HepG2 (cell line): ENCODE data around the gene IKZF4. TPM values are rescaled to one million over a fixed set of nuclear protein-coding genes. Genes with fewer than 3 reads are reported as not detected.

Experiments used
- AKAP8 ChIP-seq: sonication (generic); formaldehyde crosslinking; IDR thresholded peaks from 2 replicates; pipeline ENCODE4 v1.5.1; 2020; ENCODE audit warnings: mild to moderate bottlenecking, missing genetic modification reagents
- ARHGAP35 ChIP-seq: sonication (generic); formaldehyde crosslinking; IDR thresholded peaks from 2 replicates; pipeline ENCODE4 v1.9.0; 2022; ENCODE audit warnings: mild to moderate bottlenecking, inconsistent platforms, moderate library complexity, missing genetic modification reagents, borderline replicate concordance
- ARNT2 ChIP-seq: sonication (generic); formaldehyde crosslinking; IDR thresholded peaks from 2 replicates; pipeline ENCODE4 v1.8.0; 2022; ENCODE audit warnings: mild to moderate bottlenecking, low read depth, missing genetic modification reagents, moderate library complexity
- CBX5 ChIP-seq: sonication (generic); formaldehyde crosslinking; IDR thresholded peaks from 2 replicates; pipeline ENCODE4 v1.4.0; 2020; ENCODE audit warnings: missing genetic modification reagents, borderline replicate concordance
- FOXC1 ChIP-seq: sonication (generic); formaldehyde crosslinking; IDR thresholded peaks from 2 replicates; pipeline ENCODE4 v1.8.0; 2022; ENCODE audit warnings: mild to moderate bottlenecking, missing genetic modification reagents, borderline replicate concordance
- FOXK1 ChIP-seq: sonication (generic); formaldehyde crosslinking; IDR thresholded peaks from 2 replicates; pipeline ENCODE4 v1.4.0; 2020; ENCODE audit warnings: low read depth, missing genetic modification reagents, borderline replicate concordance
- GLI4 ChIP-seq: sonication (generic); formaldehyde crosslinking; IDR thresholded peaks from 2 replicates; pipeline ENCODE4 v1.5.1; 2020; ENCODE audit warnings: missing genetic modification reagents, mild to moderate bottlenecking, moderate library complexity, borderline replicate concordance
- HDAC2 ChIP-seq: sonication (generic); formaldehyde crosslinking; IDR thresholded peaks from 2 replicates; pipeline ENCODE4 v1.4.0; 2020; ENCODE audit warnings: missing genetic modification reagents
- HMG20A ChIP-seq: IDR thresholded peaks from 2 replicates; pipeline ENCODE4 v1.6.1; 2016; ENCODE audit warnings: borderline replicate concordance
- MXI1 ChIP-seq: IDR thresholded peaks from 3 replicates; pipeline ENCODE4 v1.6.1; 2012; ENCODE audit warnings: low read depth, low read length, inconsistent platforms, borderline replicate concordance
- NCOA2 ChIP-seq: sonication (generic); formaldehyde crosslinking; IDR thresholded peaks from 2 replicates; pipeline ENCODE4 v1.8.0; 2022; ENCODE audit warnings: inconsistent platforms
- NONO ChIP-seq, 2 experiments: fragments of 450-650 bp in 1 of 2; sonication (generic) in 1 of 2; formaldehyde crosslinking in 1 of 2; IDR thresholded peaks in 1 of 2; conservative IDR thresholded peaks in 1 of 2; 2 replicates each; pipeline versions ENCODE4 v1.6.1 to v1.8.0; 2017 to 2022; ENCODE audit warnings: mild to moderate bottlenecking in 1 of 2, missing genetic modification reagents in 1 of 2, moderate library complexity in 1 of 2
- PHF8 ChIP-seq: sonication (generic); formaldehyde crosslinking; IDR thresholded peaks from 2 replicates; pipeline ENCODE4 v1.5.0; 2020; ENCODE audit warnings: missing genetic modification reagents
- RBM22 ChIP-seq: fragments of 200-400 bp; formaldehyde crosslinking; optimal IDR thresholded peaks from 2 replicates; pipeline ENCODE3; 2017; ENCODE audit warnings: mild to moderate bottlenecking, low read length, moderate library complexity
- SOX13 ChIP-seq, 3 experiments: fragments of 450-650 bp in 1 of 3; sonication (generic) in 1 of 3; formaldehyde crosslinking in 1 of 3; IDR thresholded peaks in 2 of 3; conservative IDR thresholded peaks in 1 of 3; 2 replicates each; pipeline versions ENCODE4 v1.5.0 to v1.6.1; 2016 to 2020; ENCODE audit warnings: antibody characterized with exemption in 1 of 3, mild to moderate bottlenecking in 1 of 3, missing compliant biosample characterization in 1 of 3, missing genetic modification reagents in 1 of 3, moderate library complexity in 1 of 3
- ZNF30 ChIP-seq: sonication (generic); formaldehyde crosslinking; IDR thresholded peaks from 2 replicates; pipeline ENCODE4 v1.5.0; 2020; ENCODE audit warnings: mild to moderate bottlenecking, missing genetic modification reagents
- ZNF569 ChIP-seq: sonication (generic); formaldehyde crosslinking; IDR thresholded peaks from 2 replicates; pipeline ENCODE4 v1.5.0; 2020; ENCODE audit warnings: mild to moderate bottlenecking, missing genetic modification reagents, moderate library complexity, borderline replicate concordance
- ZNF782 ChIP-seq: sonication (generic); formaldehyde crosslinking; IDR thresholded peaks from 2 replicates; pipeline ENCODE4 v1.4.0; 2020; ENCODE audit warnings: missing genetic modification reagents, mild to moderate bottlenecking, borderline replicate concordance
- ZZZ3 ChIP-seq: sonication (generic); formaldehyde crosslinking; IDR thresholded peaks from 2 replicates; pipeline ENCODE4 v1.4.0; 2020; ENCODE audit warnings: missing genetic modification reagents, mild to moderate bottlenecking, borderline replicate concordance
- polyA plus RNA-seq, 8 experiments: library from polyadenylated mRNA; depleted of rRNA in 3 of 8; stranded (reverse) in 7 of 8; unstranded in 1 of 8; fragments of >200 nt; fragmentation: Illumina TruSeq in 4 of 8; extraction: Trizol in 4 of 8; gene quantifications; 2 replicates each; pipeline versions ENCODE4 v1.2.1 to v1.2.3, GENCODE V29; 2011 to 2016; ENCODE audit warnings: low read depth in 4 of 8, missing spikeins in 1 of 8, mixed read lengths in 1 of 8; ENCODE audit not compliant: insufficient read depth in 1 of 8
- total RNA-seq, 5 experiments: library from RNA; depleted of rRNA; stranded (reverse); fragments of >200 nt; fragmentation: Illumina TruSeq; extraction: Trizol; gene quantifications; 2 replicates each; pipeline ENCODE4 v1.2.3, GENCODE V29; 2016; ENCODE audit warnings: low read depth in 1 of 5
- TF ChIP-seq, protein P1 (sequence below): sonication (generic); formaldehyde crosslinking; IDR thresholded peaks from 2 replicates; pipeline ENCODE4 v1.4.0; 2020; ENCODE audit warnings: low read depth, missing genetic modification reagents
- TF ChIP-seq, protein P2 (sequence below): sonication (generic); formaldehyde crosslinking; IDR thresholded peaks from 2 replicates; pipeline ENCODE4 v1.4.0; 2020; ENCODE audit warnings: low read depth, mild to moderate bottlenecking, missing genetic modification reagents
- TF ChIP-seq, protein P3 (sequence below): IDR thresholded peaks from 2 replicates; pipeline ENCODE4 v1.6.1; 2016; ENCODE audit warnings: missing genetic modification reagents, missing compliant biosample characterization
- TF ChIP-seq, protein P4 (sequence below): sonication (generic); formaldehyde crosslinking; IDR thresholded peaks from 2 replicates; pipeline ENCODE4 v1.5.0; 2020; ENCODE audit warnings: missing genetic modification reagents

IKZF4 gene
- total and polyA plus RNA-seq, 2 of the 13 experiments (the other 11 are each of a cell fraction or from before 2014, with no cell fraction given): 0.58 to 2.2 TPM

DNA sequence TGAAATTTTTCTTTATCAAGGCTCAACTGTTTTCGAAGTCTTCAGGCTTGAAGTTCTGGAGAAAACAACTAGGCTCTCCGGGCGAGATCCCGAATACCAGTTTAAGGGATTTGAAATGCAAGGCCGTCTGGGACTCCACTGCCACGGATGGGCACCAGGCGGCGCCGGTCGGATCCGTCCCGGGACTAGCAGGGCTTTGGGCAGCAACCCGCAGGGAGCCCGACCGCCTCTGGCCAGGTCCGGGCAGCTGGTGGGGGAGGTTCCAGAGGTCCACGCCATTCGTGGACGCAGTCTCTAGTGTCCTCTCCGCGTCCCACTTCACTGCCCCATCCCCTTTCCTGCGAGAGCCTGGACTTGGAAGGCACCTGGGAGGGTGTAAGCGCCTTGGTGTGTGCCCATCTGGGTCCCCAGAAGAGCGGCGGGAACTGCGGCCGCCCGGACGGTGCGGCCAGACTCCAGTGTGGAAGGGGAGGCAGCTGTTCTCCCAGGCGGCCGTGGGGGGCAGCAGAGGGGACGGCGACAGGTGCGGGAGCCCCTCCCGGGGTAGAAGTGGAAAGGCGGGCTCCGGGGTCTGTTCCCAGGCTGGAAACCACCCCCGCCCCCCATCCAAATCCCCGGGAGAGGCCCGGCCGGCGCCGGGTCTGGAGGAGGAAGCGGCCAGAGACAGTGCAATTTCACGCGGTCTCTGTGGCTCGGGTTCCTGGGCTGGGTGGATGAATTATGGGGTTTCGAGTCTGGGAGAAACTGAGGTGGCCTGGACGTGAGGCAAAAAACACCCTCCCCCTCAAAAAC lies 58.3 kb downstream of the IKZF4 start (continued):
- no peak for TF ChIP-seq ZNF782 (CRISPR knock-in tag)
- TF ChIP-seq SOX13 (IDR thresholded peaks at IDR 0.05): no peak
- TF ChIP-seq SOX13 (CRISPR knock-in tag; conservative IDR thresholded peaks at IDR 0.05 in 1 of 2, IDR thresholded peaks at IDR 0.05 in 1 of 2): peak in 1 of 2 experiments; percentile 46; a peak in 1 of 4 replicates
- TF ChIP-seq GLI4 (CRISPR knock-in tag): no peak
- TF ChIP-seq ARHGAP35 (CRISPR knock-in tag): no peak
- no peak for TF ChIP-seq AKAP8 (CRISPR knock-in tag)
- no peak for TF ChIP-seq ZZZ3 (CRISPR knock-in tag)
- TF ChIP-seq FOXC1 (CRISPR knock-in tag): no peak
- TF ChIP-seq HMG20A (CRISPR knock-in tag): no peak
- TF ChIP-seq, protein P1, sequence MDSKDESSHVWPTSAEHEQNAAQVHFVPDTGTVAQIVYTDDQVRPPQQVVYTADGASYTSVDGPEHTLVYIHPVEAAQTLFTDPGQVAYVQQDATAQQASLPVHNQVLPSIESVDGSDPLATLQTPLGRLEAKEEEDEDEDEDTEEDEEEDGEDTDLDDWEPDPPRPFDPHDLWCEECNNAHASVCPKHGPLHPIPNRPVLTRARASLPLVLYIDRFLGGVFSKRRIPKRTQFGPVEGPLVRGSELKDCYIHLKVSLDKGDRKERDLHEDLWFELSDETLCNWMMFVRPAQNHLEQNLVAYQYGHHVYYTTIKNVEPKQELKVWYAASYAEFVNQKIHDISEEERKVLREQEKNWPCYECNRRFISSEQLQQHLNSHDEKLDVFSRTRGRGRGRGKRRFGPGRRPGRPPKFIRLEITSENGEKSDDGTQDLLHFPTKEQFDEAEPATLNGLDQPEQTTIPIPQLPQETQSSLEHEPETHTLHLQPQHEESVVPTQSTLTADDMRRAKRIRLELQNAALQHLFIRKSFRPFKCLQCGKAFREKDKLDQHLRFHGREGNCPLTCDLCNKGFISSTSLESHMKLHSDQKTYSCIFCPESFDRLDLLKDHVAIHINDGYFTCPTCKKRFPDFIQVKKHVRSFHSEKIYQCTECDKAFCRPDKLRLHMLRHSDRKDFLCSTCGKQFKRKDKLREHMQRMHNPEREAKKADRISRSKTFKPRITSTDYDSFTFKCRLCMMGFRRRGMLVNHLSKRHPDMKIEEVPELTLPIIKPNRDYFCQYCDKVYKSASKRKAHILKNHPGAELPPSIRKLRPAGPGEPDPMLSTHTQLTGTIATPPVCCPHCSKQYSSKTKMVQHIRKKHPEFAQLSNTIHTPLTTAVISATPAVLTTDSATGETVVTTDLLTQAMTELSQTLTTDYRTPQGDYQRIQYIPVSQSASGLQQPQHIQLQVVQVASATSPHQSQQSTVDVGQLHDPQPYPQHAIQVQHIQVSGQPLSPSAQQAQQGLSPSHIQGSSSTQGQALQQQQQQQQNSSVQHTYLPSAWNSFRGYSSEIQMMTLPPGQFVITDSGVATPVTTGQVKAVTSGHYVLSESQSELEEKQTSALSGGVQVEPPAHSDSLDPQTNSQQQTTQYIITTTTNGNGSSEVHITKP (CRISPR knock-in tag): peak; percentile 49; the same call in 1 of the 2 replicates
- peak; percentile 61; the same call in 1 of the 3 replicates for TF ChIP-seq MXI1
- TF ChIP-seq ARNT2 (CRISPR knock-in tag): 0 out of 2 replicates have a peak, but pooled peaks have one; percentile 17
- peak; percentile 58; the same call in 1 of the 2 replicates for TF ChIP-seq CBX5
- no peak for TF ChIP-seq ZNF569 (CRISPR knock-in tag)
- TF ChIP-seq ZNF30 (CRISPR knock-in tag): no peak
- no peak for TF ChIP-seq FOXK1 (CRISPR knock-in tag)
- no peak for TF ChIP-seq NONO (IDR thresholded peaks at IDR 0.05)
- TF ChIP-seq NONO (CRISPR knock-in tag; conservative IDR thresholded peaks at IDR 0.05): peak; percentile 49; the same call in 1 of the 2 replicates
- TF ChIP-seq, protein P2, sequence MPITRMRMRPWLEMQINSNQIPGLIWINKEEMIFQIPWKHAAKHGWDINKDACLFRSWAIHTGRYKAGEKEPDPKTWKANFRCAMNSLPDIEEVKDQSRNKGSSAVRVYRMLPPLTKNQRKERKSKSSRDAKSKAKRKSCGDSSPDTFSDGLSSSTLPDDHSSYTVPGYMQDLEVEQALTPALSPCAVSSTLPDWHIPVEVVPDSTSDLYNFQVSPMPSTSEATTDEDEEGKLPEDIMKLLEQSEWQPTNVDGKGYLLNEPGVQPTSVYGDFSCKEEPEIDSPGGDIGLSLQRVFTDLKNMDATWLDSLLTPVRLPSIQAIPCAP: no peak
- peak; percentile 41; the same call in 1 of the 2 replicates for TF ChIP-seq HDAC2 (CRISPR knock-in tag)
- TF ChIP-seq, protein P3, sequence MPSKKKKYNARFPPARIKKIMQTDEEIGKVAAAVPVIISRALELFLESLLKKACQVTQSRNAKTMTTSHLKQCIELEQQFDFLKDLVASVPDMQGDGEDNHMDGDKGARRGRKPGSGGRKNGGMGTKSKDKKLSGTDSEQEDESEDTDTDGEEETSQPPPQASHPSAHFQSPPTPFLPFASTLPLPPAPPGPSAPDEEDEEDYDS: 0 out of 2 replicates have a peak, but pooled peaks have one; percentile 27
- peak; percentile 32 for TF ChIP-seq NCOA2 (CRISPR knock-in tag)
- peak; percentile 78 for TF ChIP-seq PHF8 (CRISPR knock-in tag)
- peak; percentile 84 for TF ChIP-seq RBM22
- TF ChIP-seq, protein P4, sequence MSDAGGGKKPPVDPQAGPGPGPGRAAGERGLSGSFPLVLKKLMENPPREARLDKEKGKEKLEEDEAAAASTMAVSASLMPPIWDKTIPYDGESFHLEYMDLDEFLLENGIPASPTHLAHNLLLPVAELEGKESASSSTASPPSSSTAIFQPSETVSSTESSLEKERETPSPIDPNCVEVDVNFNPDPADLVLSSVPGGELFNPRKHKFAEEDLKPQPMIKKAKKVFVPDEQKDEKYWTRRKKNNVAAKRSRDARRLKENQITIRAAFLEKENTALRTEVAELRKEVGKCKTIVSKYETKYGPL (CRISPR knock-in tag): peak; percentile 17; the same call in 1 of the 2 replicates
